Ishikawa (cell line): ENCODE data around the gene GGT6.

Experiments used
- EGR1 ChIP-seq: IDR thresholded peaks from 2 replicates; pipeline ENCODE4 v1.6.1; 2012
- EP300 ChIP-seq: IDR thresholded peaks from 2 replicates; pipeline ENCODE4 v1.6.1; 2012; ENCODE audit warnings: borderline replicate concordance
- RAD21 ChIP-seq: IDR thresholded peaks from 2 replicates; pipeline ENCODE4 v1.6.1; 2012; ENCODE audit warnings: low read depth

DNA sequence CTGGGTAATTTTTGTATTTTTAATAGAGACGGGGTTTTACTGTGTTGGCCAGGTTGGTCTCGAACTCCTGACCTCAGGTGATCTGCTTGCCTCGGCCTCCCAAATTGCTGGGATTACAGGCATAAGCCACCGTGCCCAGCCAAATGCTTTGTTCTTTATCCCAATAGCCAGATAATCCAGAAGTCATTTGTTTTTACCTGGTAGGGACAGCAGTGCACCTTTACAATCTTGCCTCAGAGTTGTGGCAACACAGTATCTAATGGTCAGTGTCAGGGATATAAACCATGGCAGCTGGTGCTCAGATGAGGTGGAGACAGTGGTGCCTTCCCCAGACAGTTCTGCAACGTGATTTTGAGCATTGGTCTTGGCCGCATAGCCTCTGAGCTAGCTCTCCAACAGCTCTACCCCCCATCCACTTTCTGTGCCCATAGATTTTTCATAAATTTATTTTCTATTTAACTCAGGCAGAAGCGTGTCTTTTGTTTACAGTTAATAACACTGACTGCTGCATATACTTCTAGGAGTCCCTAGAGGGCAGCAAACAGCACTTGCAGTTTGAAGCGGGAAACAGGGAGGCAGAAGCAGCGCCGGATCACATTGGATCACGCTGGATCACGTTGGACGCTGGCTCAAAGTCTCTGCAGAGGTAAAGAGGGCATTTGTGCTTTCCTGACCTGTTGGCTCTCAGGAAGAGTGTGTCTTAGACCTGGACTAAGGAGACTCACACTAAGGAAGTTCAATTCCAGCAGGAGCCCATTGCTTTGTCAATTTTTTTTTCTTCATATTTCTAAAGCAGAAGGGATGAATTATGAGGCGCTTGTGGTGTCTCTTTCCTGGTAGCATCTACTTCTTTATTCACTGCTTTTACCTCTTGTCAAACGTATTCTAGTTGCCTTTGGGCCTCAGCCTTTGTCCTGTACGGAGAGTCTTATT lies 5.1 kb upstream of the GGT6 start:
- no peak for TF ChIP-seq EGR1
- no peak for TF ChIP-seq EP300
- peak; percentile 66 for TF ChIP-seq RAD21
